Cardiac fibroblast (primary cell): Measurements from ENCODE around the gene ELAC1.
A peak's percentile ranks its signal among the peaks of the same experiment; 100 is the strongest.
"Not testable (repeated sequence)": the region's sequence is repeated elsewhere in the genome, so short reads cannot be mapped to it uniquely, and the experiment has no call there.

Experiments used
- DNase-seq, 2 donors: peaks; one replicate each; pipeline versions ENCODE4 v3.0.0 to v3.0.0-alpha.2; 2010; ENCODE audit warnings: low read depth in 2 of 2
- H3K4me3 ChIP-seq, 2 donors: replicated peaks in 1 of 2; 1 replicate in 1 of 2; 2 replicates in 1 of 2; pipeline ENCODE4 v1.5.1; 2011; ENCODE audit warnings: low read depth in 2 of 2, low read length in 2 of 2, mild to moderate bottlenecking in 2 of 2, moderate library complexity in 1 of 2
- CTCF ChIP-seq: IDR thresholded peaks from one replicate; pipeline ENCODE4 v1.5.1; 2011; ENCODE audit warnings: low read depth, mild to moderate bottlenecking, low read length, inconsistent platforms

ELAC1 gene

GRCh38 chr18:50986360-50987087, 18.7 kb downstream of the ELAC1 start:
- no peak overlapping the region for H3K4me3 ChIP-seq
- no peak for TF ChIP-seq CTCF

GRCh38 chr18:50987261-50987660, 19.4 kb downstream of the ELAC1 start:
- H3K4me3 ChIP-seq, result no peak overlapping the region
- no peak for TF ChIP-seq CTCF
- no peak for DNase-seq

More at GRCh38 chr18:50986360-50987087, 18.7 kb downstream of the ELAC1 start:
- DNase-seq, result peak in 1 of 2 donors; percentile 41

- no peak overlapping the region for H3K4me3 ChIP-seq
- no peak for TF ChIP-seq CTCF
- no peak for DNase-seq
These were observed 21.9 kb downstream of the ELAC1 start for GRCh38 chr18:50989711-50990110.

- no peak overlapping the region for H3K4me3 ChIP-seq
- DNase-seq, result no peak
- no peak for TF ChIP-seq CTCF
These were observed 24.5 kb downstream of the ELAC1 start for GRCh38 chr18:50992351-50992762.

- no peak for DNase-seq
- TF ChIP-seq CTCF, result no peak
- no peak overlapping the region for H3K4me3 ChIP-seq
These were observed 26.2 kb downstream of the ELAC1 start for GRCh38 chr18:50994031-50994430.

GRCh38 chr18:51003174-51003573, 35.3 kb downstream of the ELAC1 start:
- not testable (repeated sequence) for H3K4me3 ChIP-seq, DNase-seq

- no peak for DNase-seq
- H3K4me3 ChIP-seq, result no peak overlapping the region
- TF ChIP-seq CTCF, result no peak
These were observed 38.4 kb downstream of the ELAC1 start for GRCh38 chr18:51006061-51006818.
